ENCODE measurements around the gene GAREM1. TPM values are rescaled to one million over a fixed set of nuclear protein-coding genes. Genes with fewer than 3 reads are reported as not detected.

The GAREM1 gene
- total and polyA plus RNA-seq, 9 of the 15 experiments (the other 6 are each of a cell fraction or from before 2014, with no cell fraction given) = 0.03 to 0.33 (median 0.07) TPM; not detected in 1

GRCh38 chr18:32425466-32425865 lies 45.2 kb downstream of the GAREM1 start (continued):
- TF ChIP-seq ZFP36 (IDR thresholded peaks at IDR 0.05; ENCODE audit: low read depth, low read length, partially characterized antibody) = no peak
- no peak for TF ChIP-seq PRMT5 (CRISPR knock-in tag; IDR thresholded peaks at IDR 0.05)
- no peak for TF ChIP-seq HMGXB4 (CRISPR knock-in tag; IDR thresholded peaks at IDR 0.05)
- no peak for TF ChIP-seq ZNF212 (CRISPR knock-in tag; IDR thresholded peaks at IDR 0.05)
- TF ChIP-seq SRSF3 (IDR thresholded peaks at IDR 0.05; ENCODE audit: insufficient read depth, low read length) = no peak
- TF ChIP-seq RBM14 (IDR thresholded peaks at IDR 0.05; ENCODE audit: borderline replicate concordance, insufficient read depth, low read depth, low read length) = no peak
- no peak for TF ChIP-seq POLR2AphosphoS2 (IDR thresholded peaks at IDR 0.05; ENCODE audit: low read length)

DNA sequence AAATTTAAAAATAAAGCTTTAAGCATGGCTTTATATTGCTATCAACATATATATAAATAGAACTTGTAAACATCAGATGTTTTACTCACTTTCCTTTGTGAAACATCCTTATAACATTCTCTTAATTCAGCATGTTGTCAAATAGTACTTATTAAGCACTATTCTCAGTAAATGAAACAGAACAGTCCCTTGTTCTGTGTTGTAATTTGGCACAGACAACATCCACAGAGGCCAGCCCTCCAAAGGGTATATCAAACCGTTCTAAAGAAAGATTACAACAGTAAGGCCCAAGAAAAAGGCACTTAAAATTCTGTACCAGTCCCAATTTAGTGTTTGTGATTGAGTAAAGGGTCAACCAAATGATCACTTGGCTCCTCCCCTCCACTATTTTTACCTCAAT lies 46.0 kb downstream of the GAREM1 start:
- Histone ChIP-seq H2AFZ (ENCODE audit: low read depth, low read length) (no peak overlapping the region), H3K4me1 (replicated peaks in 1 of 2; ENCODE audit: control insufficient read depth in 2 of 2, insufficient read depth in 2 of 2, low read length in 2 of 2) (no peaks in the 10 kb centered on the region), H3K36me3 (ENCODE audit: control insufficient read depth, insufficient read depth, low read length) (no peaks in the 10 kb centered on the region), H3K27ac (ENCODE audit: extremely low read depth, low read depth, low read length) (no peak overlapping the region), H4K20me1 (replicated peaks; ENCODE audit: control insufficient read depth, insufficient read depth, low read length) (no peaks in the 10 kb centered on the region), H3K9me3 (replicated peaks; ENCODE audit: control insufficient read depth, insufficient read depth, low read depth, low read length) (no peaks in the 10 kb centered on the region), H3K79me2 (ENCODE audit: control insufficient read depth, insufficient read depth, low read length) (no peaks in the 10 kb centered on the region), H3K4me2 (ENCODE audit: insufficient read depth, low read length) (no peak overlapping the region), H3K9ac (ENCODE audit: insufficient read depth in 1 of 2, low read depth in 2 of 2, low read length in 2 of 2) (no peak overlapping the region), H3K9me1 (ENCODE audit: control insufficient read depth, insufficient read depth, low read length) (no peaks in the 10 kb centered on the region), H3K4me3 (no peak overlapping the region), H3K27me3 (ENCODE audit: control insufficient read depth in 2 of 2, insufficient read depth in 2 of 2, low read length in 2 of 2) (no peaks in the 10 kb centered on the region)
- no peak for DNase-seq (ENCODE audit: extremely low read depth in 1 of 4, low spot score in 3 of 4)
- no peak for ATAC-seq
- BruUV-seq (replicated peaks) = no TSS peak
- POLR2A ChIA-PET = no interaction called here
- in situ Hi-C loops (cut with MboI) (no loop called here), intact Hi-C loops (cut with micrococcal nuclease) (no loop called here)
- no peak for FAIRE-seq
- CTCF ChIA-PET (ENCODE audit: low intra/inter-chr PET ratio) = no interaction called here
- WGBS (ENCODE audit: insufficient coverage, low coverage, missing lambda C conversion rate) = 0% methylated on average over 1 of the region's 1 CpG
- TF ChIP-seq XRCC4 (IDR thresholded peaks at IDR 0.05; ENCODE audit: extremely low read depth, insufficient read depth, insufficient read length) (no peak), NEUROD1 (IDR thresholded peaks at IDR 0.05; ENCODE audit: borderline replicate concordance, low read depth, low read length, partially characterized antibody) (no peak), ZBTB26 (CRISPR knock-in tag; IDR thresholded peaks at IDR 0.05) (no peak), HDAC3 (IDR thresholded peaks at IDR 0.05; ENCODE audit: borderline replicate concordance, partially characterized antibody) (no peak), U2AF1 (optimal IDR thresholded peaks at IDR 0.05; ENCODE audit: low read depth, low read length) (no peak), RFX1 (IDR thresholded peaks at IDR 0.05) (no peak), ZNF592 (IDR thresholded peaks at IDR 0.05) (no peak)
- TF ChIP-seq, protein P1, sequence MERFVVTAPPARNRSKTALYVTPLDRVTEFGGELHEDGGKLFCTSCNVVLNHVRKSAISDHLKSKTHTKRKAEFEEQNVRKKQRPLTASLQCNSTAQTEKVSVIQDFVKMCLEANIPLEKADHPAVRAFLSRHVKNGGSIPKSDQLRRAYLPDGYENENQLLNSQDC (CRISPR knock-in tag; IDR thresholded peaks at IDR 0.05) = no peak
